Activated B cell treated with CpG ODN at 0.5 μM for 24 hours (primary cell): ENCODE data around the gene KIAA0319L. TPM values are rescaled to one million over a fixed set of nuclear protein-coding genes. Genes with fewer than 3 reads are reported as not detected.
A peak's percentile ranks its signal among the peaks of the same experiment; 100 is the strongest.
"Not testable (repeated sequence)": the region's sequence is repeated elsewhere in the genome, so short reads cannot be mapped to it uniquely, and the experiment has no call there.

Source experiments
- ATAC-seq: fragments of 200-7000 bp; cut with Tn5 transposase; one replicate; pipeline ENCODE4 v1.10.0; 2021; ENCODE audit warnings: low read depth, mild to moderate bottlenecking, moderate library complexity
- CTCF ChIA-PET: fragments of 350-600 bp; sonication (Branson Sonifier 250); formaldehyde crosslinking; loops from one replicate; lab custom pipeline; 2021; ENCODE audit warnings: antibody characterized with exemption; lab: Charles Lee
- POLR2A ChIA-PET: fragments of 350-600 bp; sonication (Branson Sonifier 250); formaldehyde crosslinking; loops from one replicate; lab custom pipeline; 2021; ENCODE audit warnings: antibody characterized with exemption; lab: Charles Lee
- DNase-seq: peaks from one replicate; pipeline ENCODE4 v3.0.0; 2022
- H3K27ac Mint-ChIP-seq: one replicate; pipeline ENCODE4 v1.8.0; 2020; ENCODE audit warnings: mixed read lengths
- H3K27me3 Mint-ChIP-seq: one replicate; pipeline ENCODE4 v1.8.0; 2021; ENCODE audit warnings: mixed read lengths
- H3K36me3 Mint-ChIP-seq: one replicate; pipeline ENCODE4 v1.8.0; 2021; ENCODE audit warnings: low read depth, mixed read lengths
- H3K4me1 Mint-ChIP-seq: one replicate; pipeline ENCODE4 v1.8.0; 2021; ENCODE audit warnings: mixed read lengths
- H3K4me3 Mint-ChIP-seq: one replicate; pipeline ENCODE4 v1.8.0; 2020; ENCODE audit warnings: mild to moderate bottlenecking, mixed read lengths
- H3K9me3 Mint-ChIP-seq: one replicate; pipeline ENCODE4 v1.8.0; 2020; ENCODE audit warnings: mixed read lengths
- intact Hi-C: fragments of 100-400 bp; cut with micrococcal nuclease; formaldehyde crosslinking; loops from one replicate; pipeline ENCODE4 v1.15.1; 2024
- total RNA-seq: library from RNA; stranded (reverse); gene quantifications from 2 replicates; pipeline ENCODE4 v1.2.3, GENCODE V29; 2022
- TF ChIP-seq, protein P1 (sequence below): fragments of 200-600 bp; IDR thresholded peaks from one replicate; pipeline ENCODE4 v1.8.0; 2022; ENCODE audit warnings: antibody characterized with exemption, mild to moderate bottlenecking

KIAA0319L gene
- total RNA-seq, 1 donor from 2014 or later, result 59.1 TPM

DNA sequence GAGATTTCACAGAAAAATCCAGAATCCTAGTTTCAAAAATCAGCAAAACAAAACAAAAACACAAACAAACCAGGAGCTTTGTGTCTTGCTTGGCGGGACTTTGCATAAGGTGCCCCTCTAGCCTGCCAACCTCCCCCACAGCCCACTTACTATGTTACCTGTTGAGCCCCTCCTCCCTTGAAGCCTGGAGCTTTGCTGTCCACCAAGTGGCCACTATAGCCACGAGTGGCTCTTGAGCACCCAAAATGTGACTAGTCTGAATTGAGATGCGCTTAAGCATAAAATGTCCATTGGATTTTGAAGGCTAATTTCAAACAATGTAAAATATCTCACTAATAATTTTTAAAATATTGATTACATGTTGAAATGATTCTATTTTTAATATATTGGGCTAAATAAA is 28.1 kb upstream of the KIAA0319L start:
- intact Hi-C loops, result no loop called here
- ChIA-PET POLR2A (no interaction called here), CTCF (no interaction called here)
- no peaks in the 10 kb centered on the region for H3K36me3 Mint-ChIP-seq
- H3K4me3 Mint-ChIP-seq, result no peak overlapping the region
- H3K27ac Mint-ChIP-seq, result no peak overlapping the region
- H3K27me3 Mint-ChIP-seq, result no peaks in the 10 kb centered on the region
- TF ChIP-seq, protein P1, sequence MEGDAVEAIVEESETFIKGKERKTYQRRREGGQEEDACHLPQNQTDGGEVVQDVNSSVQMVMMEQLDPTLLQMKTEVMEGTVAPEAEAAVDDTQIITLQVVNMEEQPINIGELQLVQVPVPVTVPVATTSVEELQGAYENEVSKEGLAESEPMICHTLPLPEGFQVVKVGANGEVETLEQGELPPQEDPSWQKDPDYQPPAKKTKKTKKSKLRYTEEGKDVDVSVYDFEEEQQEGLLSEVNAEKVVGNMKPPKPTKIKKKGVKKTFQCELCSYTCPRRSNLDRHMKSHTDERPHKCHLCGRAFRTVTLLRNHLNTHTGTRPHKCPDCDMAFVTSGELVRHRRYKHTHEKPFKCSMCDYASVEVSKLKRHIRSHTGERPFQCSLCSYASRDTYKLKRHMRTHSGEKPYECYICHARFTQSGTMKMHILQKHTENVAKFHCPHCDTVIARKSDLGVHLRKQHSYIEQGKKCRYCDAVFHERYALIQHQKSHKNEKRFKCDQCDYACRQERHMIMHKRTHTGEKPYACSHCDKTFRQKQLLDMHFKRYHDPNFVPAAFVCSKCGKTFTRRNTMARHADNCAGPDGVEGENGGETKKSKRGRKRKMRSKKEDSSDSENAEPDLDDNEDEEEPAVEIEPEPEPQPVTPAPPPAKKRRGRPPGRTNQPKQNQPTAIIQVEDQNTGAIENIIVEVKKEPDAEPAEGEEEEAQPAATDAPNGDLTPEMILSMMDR, result no peak
- no peaks in the 10 kb centered on the region for H3K4me1 Mint-ChIP-seq
- no peaks in the 10 kb centered on the region for H3K9me3 Mint-ChIP-seq
- no peak for ATAC-seq
- no peak for DNase-seq

DNA sequence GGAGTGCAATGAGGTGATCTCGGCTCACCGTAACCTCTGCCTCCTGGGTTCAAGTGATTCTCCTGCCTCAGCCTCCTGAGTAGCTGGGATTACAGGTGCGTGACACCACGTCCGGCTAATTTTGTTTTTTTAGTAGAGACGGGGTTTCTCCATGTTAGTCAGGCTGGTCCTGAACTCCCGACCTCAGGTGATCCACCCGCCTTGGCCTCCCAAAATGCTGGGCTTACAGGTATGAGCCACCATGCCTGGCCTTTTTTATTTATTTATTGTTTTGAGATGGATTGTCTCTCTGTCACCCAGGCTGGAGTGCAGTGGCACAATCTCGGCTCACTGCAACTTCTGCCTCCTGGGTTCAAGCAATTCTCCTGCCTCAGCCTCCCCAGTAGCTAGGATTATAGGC is 24.4 kb upstream of the KIAA0319L start:
- H3K36me3 Mint-ChIP-seq, DNase-seq, H3K27me3 Mint-ChIP-seq, ATAC-seq, intact Hi-C loops, CTCF ChIA-PET, H3K4me3 Mint-ChIP-seq, H3K9me3 Mint-ChIP-seq, H3K27ac Mint-ChIP-seq: not testable (repeated sequence)
- POLR2A ChIA-PET, result interaction anchor here (0.7 to 1.3 kb wide), 2 partner anchors 130 to 188 kb away, joined by 3 read pairs; partner anchors contain the start of gene CLSPN
- H3K4me1 Mint-ChIP-seq, result peaks cover 14% of the 10 kb centered on the region

DNA sequence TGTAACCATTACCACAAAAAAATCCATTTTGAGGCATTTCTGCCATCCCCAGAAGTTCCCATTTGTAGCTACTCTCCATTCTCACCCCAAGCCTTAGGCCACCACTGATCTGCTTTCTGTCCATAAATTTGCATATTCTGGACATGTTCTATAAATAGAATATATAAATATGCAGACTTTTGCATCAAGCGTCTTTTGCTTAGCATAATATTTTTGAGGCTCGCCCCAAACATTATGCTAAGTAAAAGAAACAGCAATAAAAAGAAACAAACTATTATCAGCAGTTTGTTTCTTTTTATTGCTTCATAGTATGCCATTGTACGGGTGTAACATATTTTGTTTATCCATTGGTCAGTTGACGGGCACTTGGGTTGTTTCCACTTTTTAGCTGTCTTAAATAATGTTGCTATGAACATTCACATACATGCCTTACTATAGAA is 23.8 kb upstream of the KIAA0319L start:
- H3K36me3 Mint-ChIP-seq, result no peaks in the 10 kb centered on the region
- CTCF ChIA-PET, result no interaction called here
- intact Hi-C loops, result no loop called here
- DNase-seq, result no peak
- no peak for ATAC-seq
- H3K27me3 Mint-ChIP-seq, result no peaks in the 10 kb centered on the region
- POLR2A ChIA-PET, result interaction anchor here (0.7 to 1.3 kb wide), 3 partner anchors 8 to 188 kb away, joined by 3 read pairs; partner anchors contain the start of gene CLSPN
- TF ChIP-seq, protein P1, result no peak
- no peaks in the 10 kb centered on the region for H3K9me3 Mint-ChIP-seq
- H3K4me3 Mint-ChIP-seq, result no peak overlapping the region
- no peak overlapping the region for H3K27ac Mint-ChIP-seq
- peaks cover 20% of the 10 kb centered on the region for H3K4me1 Mint-ChIP-seq

DNA sequence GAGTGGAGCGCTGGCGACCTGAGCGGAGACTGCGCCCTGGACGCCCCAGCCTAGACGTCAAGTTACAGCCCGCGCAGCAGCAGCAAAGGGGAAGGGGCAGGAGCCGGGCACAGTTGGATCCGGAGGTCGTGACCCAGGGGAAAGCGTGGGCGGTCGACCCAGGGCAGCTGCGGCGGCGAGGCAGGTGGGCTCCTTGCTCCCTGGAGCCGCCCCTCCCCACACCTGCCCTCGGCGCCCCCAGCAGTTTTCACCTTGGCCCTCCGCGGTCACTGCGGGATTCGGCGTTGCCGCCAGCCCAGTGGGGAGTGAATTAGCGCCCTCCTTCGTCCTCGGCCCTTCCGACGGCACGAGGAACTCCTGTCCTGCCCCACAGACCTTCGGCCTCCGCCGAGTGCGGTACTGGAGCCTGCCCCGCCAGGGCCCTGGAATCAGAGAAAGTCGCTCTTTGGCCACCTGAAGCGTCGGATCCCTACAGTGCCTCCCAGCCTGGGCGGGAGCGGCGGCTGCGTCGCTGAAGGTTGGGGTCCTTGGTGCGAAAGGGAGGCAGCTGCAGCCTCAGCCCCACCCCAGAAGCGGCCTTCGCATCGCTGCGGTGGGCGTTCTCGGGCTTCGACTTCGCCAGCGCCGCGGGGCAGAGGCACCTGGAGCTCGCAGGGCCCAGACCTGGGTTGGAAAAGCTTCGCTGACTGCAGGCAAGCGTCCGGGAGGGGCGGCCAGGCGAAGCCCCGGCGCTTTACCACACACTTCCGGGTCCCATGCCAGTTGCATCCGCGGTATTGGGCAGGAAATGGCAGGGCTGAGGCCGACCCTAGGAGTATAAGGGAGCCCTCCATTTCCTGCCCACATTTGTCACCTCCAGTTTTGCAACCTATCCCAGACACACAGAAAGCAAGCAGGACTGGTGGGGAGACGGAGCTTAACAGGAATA is 20.1 kb upstream of the KIAA0319L start:
- DNase-seq, result peak; percentile 60
- H3K4me1 Mint-ChIP-seq, result peaks cover 27% of the 10 kb centered on the region
- ChIA-PET POLR2A (interaction anchor here (0.6 to 2.0 kb wide), 11 partner anchors 8 to 378 kb away, joined by 3 to 11 read pairs (median 5); partner anchors contain the start of genes AGO3, CLSPN, KIAA0319L and NCDN), CTCF (interaction anchor here (0.6 to 1.3 kb wide), 6 partner anchors 9 to 193 kb away, joined by 3 to 7 read pairs (median 4); partner anchors contain the start of gene CLSPN)
- H3K36me3 Mint-ChIP-seq, result no peaks in the 10 kb centered on the region
- intact Hi-C loops, result loop anchor here (1.0 kb wide), 2 partner anchors 20 to 64 kb away; partner anchors contain the start of genes KIAA0319L, NCDN and PSMB2
- peaks cover 13% of the 10 kb centered on the region for H3K27me3 Mint-ChIP-seq
- TF ChIP-seq, protein P1, result no peak
- peak overlapping the region; percentile 87 for H3K27ac Mint-ChIP-seq
- no peaks in the 10 kb centered on the region for H3K9me3 Mint-ChIP-seq
- H3K4me3 Mint-ChIP-seq, result peak overlapping the region; percentile 90
- peak; percentile 84 for ATAC-seq

DNA sequence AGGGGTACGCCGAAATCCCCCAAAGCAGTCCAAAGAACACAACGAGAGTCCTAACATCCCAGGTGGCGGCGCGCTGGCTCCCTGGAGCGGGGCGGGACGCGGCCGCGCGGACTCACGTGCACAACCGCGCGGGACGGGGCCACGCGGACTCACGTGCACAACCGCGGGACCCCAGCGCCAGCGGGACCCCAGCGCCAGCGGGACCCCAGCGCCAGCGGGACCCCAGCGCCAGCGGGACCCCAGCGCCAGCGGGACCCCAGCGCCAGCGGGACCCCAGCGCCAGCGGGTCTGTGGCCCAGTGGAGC is 19.5 kb upstream of the KIAA0319L start:
- H3K4me1 Mint-ChIP-seq, result peaks cover 27% of the 10 kb centered on the region
- H3K9me3 Mint-ChIP-seq, DNase-seq, ATAC-seq, H3K36me3 Mint-ChIP-seq: not testable (repeated sequence)
- H3K27me3 Mint-ChIP-seq, result peaks cover 14% of the 10 kb centered on the region
- H3K4me3 Mint-ChIP-seq, result peak overlapping the region; percentile 90
- intact Hi-C loops, result loop anchor here (1.0 kb wide), 2 partner anchors 19 to 65 kb away; partner anchors contain the start of genes KIAA0319L, NCDN and PSMB2
- ChIA-PET CTCF (interaction anchor here (1.2 kb wide), 1 partner anchor 139 kb away, joined by 3 read pairs; no protein-coding TSS in a partner anchor), POLR2A (interaction anchor here (1.4 kb wide), 1 partner anchor 19 kb away, joined by 3 read pairs; the partner anchor contains the start of genes KIAA0319L and NCDN)
- peak overlapping the region; percentile 71 for H3K27ac Mint-ChIP-seq
